ENCODE results near the gene SGCA.

SGCA gene

DNA sequence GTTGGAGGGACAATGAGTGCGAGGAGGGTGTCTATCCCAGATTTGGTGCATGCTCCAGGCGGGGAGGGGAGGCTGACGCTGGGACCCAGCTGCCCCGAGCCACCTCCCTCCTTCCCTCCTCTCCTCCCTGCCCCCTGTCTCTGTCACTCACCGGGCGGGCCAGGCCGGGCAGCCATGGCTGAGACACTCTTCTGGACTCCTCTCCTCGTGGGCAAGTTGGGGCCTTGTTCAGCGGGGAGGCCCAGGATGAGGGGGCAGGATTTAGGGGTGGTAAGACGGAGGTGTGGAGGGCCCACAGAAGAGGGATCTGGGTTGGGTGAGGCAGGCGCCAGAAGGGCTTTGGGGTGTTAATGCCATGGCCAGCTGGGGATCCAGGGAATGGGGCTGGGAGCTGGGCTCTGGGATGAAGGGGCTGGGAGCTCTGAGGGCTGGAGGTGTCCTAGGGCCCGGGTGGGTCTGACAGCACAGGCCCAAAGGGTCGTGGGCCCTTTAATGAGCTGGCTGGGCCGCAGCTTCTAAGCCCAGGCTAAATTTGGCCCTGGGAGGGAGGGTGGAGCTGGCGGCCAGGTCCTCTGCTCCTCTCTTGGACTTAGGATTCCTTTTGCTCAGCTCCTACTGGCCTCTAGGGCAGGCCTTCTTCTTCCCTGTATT lies at the start of gene SGCA:
TSS of gene SGCA (plus strand) at position 139 of the 651 bp plus-strand sequence. CDS start at position 175, 36 bp downstream.
- DNase-seq (ENCODE audit: low read depth), result no peak

GRCh38 chr17:50117202-50118051 lies 48.4 kb upstream of the SGCA start:
- DNase-seq (ENCODE audit: low read depth), result no peak

GRCh38 chr17:50118076-50118827 lies 47.6 kb upstream of the SGCA start:
- DNase-seq (ENCODE audit: low read depth), result no peak

- DNase-seq (ENCODE audit: low read depth), result no peak
These were observed 47.0 kb upstream of the SGCA start for GRCh38 chr17:50118828-50119218.

DNA sequence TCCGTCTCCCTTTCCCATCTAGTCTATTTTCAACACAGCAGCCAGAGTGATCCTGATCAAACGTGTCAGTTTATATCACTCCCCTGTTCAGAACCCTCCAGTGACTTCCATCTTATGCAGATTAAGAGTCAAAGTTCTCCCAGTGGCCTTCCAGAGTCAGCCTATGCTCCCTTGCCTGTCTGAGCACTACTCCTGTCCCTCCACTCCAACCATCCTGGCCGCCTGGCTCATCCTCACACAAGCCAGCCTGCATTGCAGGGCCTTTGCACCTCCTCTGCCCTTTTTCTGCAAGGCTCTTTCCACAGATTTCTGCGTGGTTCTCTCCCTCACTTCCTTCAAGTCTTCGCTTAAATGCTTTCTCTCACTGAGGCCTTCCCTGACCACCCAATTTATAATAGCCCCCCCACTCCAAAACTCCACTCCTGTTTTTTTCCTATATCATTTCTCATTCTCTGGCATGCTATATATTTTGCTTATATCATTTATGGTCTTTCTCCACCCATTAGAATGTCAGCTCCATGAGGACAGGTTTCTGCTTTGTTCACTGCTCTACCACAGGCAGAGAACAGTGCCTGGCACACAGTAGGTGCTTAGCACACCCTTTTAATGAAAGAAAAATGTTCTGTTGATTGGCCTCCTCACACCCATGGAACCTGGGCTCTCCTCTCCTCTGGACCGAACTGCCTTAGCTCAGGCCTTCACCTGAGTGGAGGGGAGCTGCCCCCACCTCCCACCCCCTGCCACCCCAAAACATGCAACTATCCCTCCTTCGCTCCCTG lies 45.1 kb upstream of the SGCA start:
- DNase-seq (ENCODE audit: low read depth), result no peak

GRCh38 chr17:50122945-50123344 lies 42.9 kb upstream of the SGCA start:
- DNase-seq (ENCODE audit: low read depth), result no peak

- DNase-seq (ENCODE audit: low read depth), result no peak
These were observed 42.0 kb upstream of the SGCA start for GRCh38 chr17:50123649-50124349.

- DNase-seq (ENCODE audit: low read depth), result no peak
These were observed 40.3 kb upstream of the SGCA start for GRCh38 chr17:50125420-50125997.

- no peak for DNase-seq (ENCODE audit: low read depth)
These were observed 38.0 kb upstream of the SGCA start for GRCh38 chr17:50127697-50128361.

DNA sequence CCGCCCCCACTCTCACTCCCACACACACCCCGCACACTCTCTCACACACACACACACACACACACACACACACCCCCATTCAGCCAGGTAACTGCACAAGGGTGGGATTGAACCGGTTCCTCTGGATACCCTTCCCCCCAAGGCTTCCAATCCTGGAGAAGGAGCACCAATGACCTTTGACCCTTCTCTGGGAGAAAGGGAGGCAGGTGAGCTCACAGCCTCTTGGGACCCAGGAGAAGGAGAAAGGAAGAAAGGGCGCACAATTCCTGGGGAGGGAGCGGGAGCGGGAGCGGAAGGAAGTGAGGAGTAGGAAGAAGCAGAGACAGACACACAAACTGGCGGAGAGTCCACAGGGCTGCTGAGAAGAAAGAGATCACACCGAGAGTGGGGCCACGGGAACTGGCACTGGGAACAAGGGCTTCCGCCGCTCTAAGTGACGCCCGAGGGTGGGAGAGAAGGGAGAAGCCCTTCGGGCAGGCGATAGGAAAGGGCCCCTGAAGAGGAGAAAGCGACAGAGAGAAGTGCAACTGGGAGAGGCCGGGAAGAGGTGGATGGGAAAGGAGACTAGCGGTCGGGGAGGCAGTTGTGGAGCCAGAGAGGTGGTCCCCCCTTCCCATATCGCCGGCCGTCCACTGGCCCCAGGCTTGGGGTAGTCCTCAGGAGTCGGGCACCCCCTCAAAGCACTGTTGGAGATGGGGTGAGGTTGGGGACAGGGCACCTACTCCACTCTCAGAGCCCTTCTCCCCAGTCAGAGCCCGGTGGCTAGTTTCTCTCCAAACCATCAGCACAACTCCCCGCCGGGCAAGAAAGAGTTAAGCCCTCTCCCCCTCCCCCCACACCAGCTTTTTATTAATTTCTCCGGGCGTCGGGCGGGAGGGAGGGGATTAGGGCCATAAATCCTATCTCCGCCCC lies 37.1 kb upstream of the SGCA start:
- no peak for DNase-seq (ENCODE audit: low read depth)

- no peak for DNase-seq (ENCODE audit: low read depth)
These were observed 36.5 kb upstream of the SGCA start for GRCh38 chr17:50129353-50129727.

DNA sequence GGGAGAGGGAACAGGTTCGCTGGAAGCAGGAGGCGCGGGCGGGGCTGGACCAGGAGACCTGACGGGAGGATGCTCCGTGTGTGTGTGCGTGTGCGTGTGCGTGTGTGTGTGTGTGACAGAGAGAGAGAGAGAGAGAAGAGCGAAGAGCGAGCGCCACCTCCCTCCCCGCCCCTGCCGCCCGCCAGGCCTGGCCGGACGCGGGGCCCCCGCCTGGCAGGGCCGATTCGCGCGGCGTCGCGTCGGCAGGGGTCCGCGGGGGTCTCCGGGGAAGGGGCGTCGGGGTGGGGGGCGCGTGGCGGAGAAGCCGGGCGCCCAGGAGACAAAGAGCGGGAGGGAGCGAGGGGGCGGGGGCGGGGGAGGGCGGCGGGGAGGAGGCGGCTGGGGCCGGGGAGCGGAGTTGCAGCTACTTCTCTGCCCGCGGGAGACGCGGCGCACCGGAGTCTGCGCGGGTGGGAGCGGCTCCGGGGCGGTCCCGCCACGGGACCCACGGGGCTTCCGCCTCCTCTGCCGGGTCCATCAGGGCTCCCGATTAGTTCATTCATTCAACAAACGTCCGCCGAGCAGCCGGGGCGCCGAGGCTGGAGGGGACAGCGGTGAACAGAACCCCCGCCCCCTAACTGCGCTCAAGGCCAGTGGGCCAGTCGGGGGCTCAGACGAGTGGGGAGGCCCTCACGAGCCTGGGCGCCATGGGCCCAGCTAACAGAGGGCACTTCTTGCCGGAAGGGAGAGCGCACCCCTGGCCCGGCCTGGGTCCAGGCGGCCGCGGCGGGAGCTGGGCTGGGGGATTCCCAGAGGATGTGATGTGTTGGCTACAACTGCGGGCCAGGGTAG lies 35.9 kb upstream of the SGCA start, which contains the start of gene SAMD14:
TSS of gene SAMD14 (minus strand) at position 433 of the 831 bp plus-strand sequence. CDS start 5,201 bp downstream, outside the sequence.
- no peak for DNase-seq (ENCODE audit: low read depth)

DNA sequence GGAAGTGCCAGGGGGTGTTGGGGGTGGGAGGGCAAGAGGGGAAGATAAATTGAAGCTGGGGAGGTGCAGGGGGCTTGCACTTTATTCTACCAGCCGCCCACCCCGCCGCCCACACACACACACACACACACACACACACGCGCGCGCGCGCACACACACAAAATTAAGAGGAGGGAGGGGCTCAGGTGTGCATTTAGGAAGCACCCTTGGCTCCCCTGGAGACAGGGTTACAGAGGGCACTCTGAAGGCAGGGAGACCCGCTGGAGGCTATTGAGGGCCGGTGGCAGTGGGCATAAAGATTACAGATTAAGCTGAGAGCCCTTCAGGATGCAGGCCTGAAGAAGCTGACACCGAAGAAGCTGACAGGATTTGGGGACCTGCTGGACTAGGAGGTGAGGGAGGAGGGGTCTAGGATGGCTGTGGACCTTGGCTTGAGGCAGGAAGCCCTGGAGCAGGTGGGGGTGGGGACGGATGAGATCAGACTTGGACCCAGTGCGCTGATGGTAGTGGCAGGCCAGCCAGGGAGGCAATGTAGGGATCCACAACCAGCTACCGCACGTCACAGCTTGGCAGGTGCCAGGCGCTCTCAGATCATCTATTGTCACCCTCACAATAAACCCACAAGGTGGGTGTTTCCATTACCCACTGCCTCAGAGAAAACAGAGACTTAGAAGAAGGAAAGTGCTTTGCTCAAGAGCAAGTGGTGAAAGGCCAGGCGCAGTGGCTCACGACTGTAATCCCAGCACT lies 35.1 kb upstream of the SGCA start:
- no peak for DNase-seq (ENCODE audit: low read depth)

DNA sequence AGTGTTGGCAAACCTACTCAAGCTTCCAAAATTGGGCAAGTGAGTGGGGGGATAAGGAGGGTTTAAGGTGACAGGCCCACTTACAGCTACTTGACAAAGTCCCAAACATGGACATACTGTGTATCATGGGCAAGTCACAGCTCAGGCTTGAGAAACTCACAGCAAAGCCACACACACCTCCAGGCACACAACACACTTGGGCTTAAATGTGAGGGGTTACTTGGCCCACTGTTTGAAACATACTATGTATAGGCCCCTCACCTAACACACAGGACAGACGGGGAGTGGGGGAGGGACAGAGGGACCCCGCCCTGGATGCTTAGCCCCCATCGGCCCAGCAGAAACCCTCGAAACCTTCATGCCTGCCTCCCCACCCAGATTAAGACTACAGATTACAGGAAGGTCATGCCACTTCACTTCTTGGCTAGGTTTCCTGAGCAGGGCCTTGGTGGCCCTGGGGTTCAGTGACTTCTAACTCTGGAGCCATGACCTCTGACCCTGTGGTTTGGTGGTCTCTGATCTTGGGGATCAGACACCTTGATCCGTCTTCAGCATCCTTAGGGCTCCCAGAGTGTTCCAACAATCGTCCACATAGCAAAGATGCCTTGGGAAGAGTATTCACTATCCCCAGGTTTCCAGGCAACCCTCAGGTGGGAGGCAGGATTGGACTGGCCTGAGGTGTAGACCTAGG lies 33.6 kb upstream of the SGCA start:
- DNase-seq (ENCODE audit: low read depth), result no peak

DNA sequence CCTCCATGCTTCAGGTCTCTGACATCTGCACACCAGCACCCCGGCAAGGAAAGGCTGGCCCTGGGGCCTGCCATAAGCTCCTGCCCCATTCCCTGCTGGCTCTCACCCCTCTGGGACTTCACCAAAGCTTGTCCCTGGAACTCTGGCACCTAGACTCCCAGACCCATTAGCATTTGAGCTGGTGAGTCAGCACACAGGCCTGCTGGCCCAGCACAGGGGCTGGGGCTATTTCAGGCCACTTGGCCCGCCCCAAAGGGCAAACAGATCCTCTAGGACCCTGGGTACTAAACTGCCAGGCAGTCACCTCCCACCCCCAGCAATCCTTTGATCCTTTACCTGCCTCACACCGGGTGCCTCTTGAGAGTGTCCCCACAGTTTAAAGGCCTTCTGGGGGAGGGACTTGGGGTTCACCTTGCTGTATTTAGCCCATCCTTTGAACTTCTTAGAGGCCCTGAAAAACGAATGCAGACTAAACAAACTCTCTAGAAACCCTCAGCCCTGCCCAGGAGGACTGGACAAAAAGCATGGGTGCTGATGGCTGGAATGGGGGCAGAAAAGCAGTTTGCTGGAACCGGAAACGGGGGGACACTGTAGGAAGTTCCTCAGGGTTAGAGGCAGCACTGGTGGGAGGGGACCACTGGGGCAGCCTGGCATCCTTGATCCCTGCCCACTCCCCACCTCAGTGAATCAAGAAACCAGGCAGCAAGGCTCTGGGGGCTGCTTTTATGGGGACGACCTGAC lies 32.6 kb upstream of the SGCA start:
- no peak for DNase-seq (ENCODE audit: low read depth)

GRCh38 chr17:50133769-50134099 lies 32.1 kb upstream of the SGCA start:
- no peak for DNase-seq (ENCODE audit: low read depth)
